ENCODE data around the gene PPRC1.

PPRC1 gene

GRCh38 chr10:102146971-102147428 is 14.2 kb downstream of the PPRC1 start:
- DNase-seq (ENCODE audit: low read depth), result no peak

GRCh38 chr10:102147561-102147960 is 14.7 kb downstream of the PPRC1 start:
- DNase-seq (ENCODE audit: low read depth), result no peak

DNA sequence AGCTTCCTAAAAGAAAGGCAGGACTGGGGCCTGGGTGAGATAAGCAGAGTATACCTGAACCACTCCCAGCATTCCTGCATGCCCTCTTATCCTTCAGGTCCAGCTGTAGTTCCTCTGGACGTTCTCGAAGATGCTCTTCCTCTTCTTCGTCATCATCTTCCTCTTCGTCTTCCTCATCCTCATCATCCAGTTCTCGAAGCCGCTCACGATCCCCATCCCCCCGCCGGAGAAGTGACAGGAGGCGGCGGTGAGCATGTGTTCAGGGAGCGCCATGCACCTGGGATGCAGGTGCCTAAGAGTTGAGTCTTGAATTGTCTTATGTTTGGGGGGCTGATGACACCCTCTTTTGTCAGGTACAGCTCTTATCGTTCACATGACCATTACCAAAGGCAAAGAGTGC is 15.4 kb downstream of the PPRC1 start:
- DNase-seq (ENCODE audit: low read depth), result no peak

- peak; percentile 84 for DNase-seq (ENCODE audit: low read depth)
These were observed 18.3 kb downstream of the PPRC1 start for GRCh38 chr10:102150970-102151773.

- DNase-seq (ENCODE audit: low read depth), result peak; percentile 99
These were observed 19.1 kb downstream of the PPRC1 start, which contains the start of gene NOLC1 for GRCh38 chr10:102151774-102152544. TSS of gene NOLC1 (plus strand) at chr10:102152389. CDS start at chr10:102152411, 22 bp downstream.

DNA sequence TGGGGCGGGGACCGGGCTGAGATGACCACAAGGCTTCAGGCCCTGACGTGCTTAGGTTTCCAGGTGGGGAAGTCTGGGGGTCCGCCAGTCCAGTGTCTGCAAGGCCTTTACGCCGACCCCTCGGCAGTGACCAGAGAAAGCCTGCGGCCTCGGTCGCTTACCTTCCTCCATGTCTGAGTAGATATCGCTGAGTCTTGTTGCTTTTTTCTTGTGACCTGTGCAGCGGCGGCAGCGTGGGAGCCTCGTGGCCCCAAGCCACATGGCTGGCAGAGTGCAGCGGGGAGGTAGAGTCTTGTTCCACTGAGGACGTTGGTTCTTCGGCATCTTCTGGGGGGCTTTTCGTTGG is 19.7 kb downstream of the PPRC1 start:
- no peak for DNase-seq (ENCODE audit: low read depth)

- DNase-seq (ENCODE audit: low read depth), result no peak
These were observed 20.3 kb downstream of the PPRC1 start for GRCh38 chr10:102153093-102153620.

GRCh38 chr10:102154466-102155116 is 21.8 kb downstream of the PPRC1 start:
- DNase-seq (ENCODE audit: low read depth), result no peak

DNA sequence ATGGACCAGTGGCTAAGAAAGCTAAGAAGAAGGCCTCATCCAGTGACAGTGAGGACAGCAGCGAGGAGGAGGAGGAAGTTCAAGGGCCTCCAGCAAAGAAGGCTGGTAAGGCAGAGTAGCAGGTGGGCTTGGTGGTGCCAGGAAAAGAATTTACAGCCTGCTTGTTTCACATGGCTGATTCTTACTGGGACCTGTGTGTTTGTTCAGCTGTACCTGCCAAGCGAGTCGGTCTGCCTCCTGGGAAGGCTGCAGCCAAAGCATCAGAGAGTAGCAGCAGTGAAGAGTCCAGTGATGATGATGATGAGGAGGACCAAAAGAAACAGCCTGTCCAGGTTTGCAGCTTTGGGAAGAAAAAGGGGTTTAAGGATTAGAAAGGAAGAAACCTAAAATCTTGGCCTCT is 24.4 kb downstream of the PPRC1 start:
- DNase-seq (ENCODE audit: low read depth), result no peak

DNA sequence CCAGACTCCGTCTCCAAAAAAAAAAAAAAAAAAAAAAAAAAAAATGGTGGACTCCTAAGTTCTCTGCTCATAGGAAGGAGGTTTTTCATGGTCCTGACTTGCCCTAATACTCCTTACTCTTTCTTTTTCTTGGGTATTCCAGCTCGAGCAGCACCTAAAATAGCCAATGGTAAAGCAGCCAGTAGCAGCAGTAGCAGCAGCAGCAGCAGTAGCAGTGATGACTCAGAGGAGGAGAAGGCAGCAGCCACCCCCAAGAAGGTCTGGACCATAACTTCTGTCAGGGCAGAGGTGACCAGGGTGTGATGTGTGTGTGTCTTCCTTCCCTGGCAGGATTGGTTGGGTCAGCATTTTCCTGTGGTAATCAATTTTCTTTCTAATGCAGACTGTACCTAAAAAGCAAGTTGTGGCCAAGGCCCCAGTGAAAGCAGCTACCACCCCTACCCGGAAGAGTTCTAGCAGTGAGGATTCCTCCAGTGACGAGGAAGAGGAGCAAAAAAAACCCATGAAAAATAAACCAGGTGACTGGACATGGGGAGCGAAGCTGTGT is 26.3 kb downstream of the PPRC1 start:
- DNase-seq (ENCODE audit: low read depth), result no peak

- no peak for DNase-seq (ENCODE audit: low read depth)
These were observed 27.0 kb downstream of the PPRC1 start for GRCh38 chr10:102159831-102160230.

- DNase-seq (ENCODE audit: low read depth), result no peak
These were observed 30.6 kb downstream of the PPRC1 start for GRCh38 chr10:102163342-102163989.

GRCh38 chr10:102167861-102168260 is 35.0 kb downstream of the PPRC1 start:
- DNase-seq (ENCODE audit: low read depth), result no peak

DNA sequence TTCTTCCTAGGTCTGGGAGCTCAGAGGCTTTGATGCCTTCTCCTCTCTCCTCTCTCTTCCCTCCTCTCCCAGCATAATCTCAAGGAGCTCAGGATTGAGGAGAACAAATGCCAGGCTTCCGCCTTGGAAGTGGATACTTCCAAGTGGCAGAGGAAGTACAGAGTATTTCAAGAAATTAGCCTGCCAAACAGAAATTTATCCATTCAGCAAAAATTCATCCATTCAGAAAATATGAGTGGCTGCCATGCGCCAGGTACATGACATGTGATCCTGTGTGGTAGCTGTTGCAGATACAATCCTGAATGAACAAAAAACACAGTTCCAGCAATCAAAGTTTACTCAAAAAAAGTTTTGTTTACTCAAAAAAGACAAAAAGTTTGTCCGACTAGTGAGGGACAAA is 37.8 kb downstream of the PPRC1 start:
- no peak for DNase-seq (ENCODE audit: low read depth)

GRCh38 chr10:102172288-102172687 is 39.4 kb downstream of the PPRC1 start:
- DNase-seq (ENCODE audit: low read depth), result no peak

GRCh38 chr10:102175415-102175814 is 42.6 kb downstream of the PPRC1 start:
- peak; percentile 33 for DNase-seq (ENCODE audit: low read depth)

DNA sequence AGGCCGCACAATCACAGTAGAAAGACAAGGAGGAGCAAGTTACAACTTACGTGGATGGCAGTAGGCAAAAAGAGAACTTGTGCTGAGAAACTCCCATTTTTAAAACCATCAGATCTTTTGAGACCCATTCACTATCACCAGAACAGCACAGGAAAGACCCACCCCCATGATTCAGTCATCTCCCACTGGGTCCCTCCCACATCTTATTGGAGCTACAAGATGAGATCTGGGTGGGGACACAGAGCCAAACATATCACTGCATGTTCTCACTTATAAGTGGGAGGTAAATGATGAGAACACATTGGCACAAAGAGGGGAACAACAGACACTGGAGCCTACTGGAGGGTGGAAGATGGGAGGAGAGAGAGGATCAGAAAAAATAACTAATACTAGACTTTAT is 51.8 kb downstream of the PPRC1 start:
- DNase-seq (ENCODE audit: low read depth), result no peak

DNA sequence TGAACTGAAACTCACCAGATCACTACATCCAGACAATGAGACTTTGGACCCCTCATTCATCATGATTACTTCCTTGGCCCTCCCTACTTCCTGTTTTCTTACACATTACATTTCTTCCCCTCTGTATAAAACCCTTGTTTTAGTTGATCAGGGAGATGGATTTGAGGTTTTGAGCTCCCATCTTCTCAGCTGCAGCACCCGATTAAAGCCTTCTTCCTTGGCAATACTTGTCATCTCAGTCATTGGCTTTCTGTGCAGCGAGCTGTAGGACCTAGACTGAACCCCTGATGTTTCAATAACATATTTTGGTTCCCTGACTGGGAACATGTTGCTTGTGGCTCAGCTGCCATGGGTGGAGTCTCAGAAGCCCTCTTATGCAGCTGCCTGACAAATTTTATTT is 52.4 kb downstream of the PPRC1 start:
- DNase-seq (ENCODE audit: low read depth), result no peak

DNA sequence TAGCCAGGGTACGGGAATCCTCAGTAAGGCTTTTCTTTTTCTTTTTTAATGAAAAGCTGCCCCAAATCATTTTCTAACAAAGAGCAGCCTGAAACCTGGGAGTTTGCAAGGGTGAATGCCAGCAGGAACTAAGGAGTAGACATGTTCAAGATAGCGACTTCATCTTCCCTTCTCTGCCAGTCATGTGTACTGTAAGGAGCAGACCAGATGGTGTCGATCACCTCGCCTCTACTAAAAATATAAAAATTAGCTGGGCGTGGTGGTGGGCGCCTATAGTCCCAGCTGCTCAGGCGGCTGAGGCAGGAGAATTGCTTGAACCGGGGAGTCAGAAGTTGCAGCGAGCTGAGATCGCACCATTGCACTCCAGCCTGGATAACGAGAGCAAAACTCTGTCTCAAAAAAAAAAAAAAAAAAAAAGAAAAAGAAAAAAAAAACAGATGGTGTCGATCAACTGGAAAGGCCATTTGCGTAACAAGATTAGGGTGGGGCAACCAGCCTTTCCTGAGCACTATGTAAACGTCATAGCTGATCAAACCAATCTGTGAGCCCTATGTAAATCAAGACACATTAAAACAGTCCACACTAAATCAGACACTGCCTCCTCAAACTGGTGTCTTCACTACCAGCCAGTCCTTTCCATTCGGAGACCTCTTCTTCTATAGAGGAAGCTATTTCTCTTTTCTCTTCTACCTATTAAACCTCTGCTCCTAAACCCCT is 53.1 kb downstream of the PPRC1 start:
- DNase-seq (ENCODE audit: low read depth), result no peak

DNA sequence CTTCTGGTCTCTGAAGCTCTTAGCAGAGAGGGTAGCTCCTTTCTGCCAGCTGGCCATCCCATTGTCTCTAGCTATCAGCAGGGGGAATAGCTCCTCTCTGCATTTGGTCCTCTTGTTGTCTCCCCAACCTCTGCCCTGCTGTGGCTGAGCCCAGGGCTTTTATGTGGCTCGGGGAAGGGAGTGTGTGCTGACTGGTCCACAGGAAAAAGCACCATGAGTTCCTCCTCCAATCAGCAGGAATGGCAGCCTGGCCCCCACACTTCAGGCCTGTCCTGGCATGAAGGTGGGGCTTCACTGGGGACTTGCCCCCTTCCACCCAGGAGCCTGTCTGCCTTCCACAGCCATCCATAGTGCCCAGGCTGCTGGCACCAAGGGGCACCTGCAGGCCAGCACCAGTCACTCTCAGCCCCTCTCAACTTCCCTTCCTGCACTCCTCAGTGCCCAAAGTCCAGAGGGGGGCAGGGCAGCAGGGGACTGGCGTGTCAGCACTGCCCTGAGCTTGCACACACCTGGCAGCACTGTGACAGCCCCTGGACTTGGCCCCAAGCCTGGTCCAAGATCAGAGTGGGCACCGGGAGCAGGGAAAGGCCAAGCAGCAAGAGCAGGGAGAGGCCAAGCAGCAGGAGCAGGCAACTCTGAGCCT is 55.6 kb downstream of the PPRC1 start:
- no peak for DNase-seq (ENCODE audit: low read depth)

Data from HS-5 (cell line).